ENCODE measurements around the gene RARB. TPM values are rescaled to one million over a fixed set of nuclear protein-coding genes. Genes with fewer than 3 reads are reported as not detected.
A peak's percentile ranks its signal among the peaks of the same experiment; 100 is the strongest.

Gene RARB
- total RNA-seq, 1 experiment from 2014 or later: not detected

GRCh38 chr3:25564075-25564474 is 136.0 kb downstream of the RARB start:
- Histone ChIP-seq H3K4me2 (ENCODE audit: low read length) (no peak overlapping the region), H3K9ac (ENCODE audit: low read length) (no peak overlapping the region), H2AFZ (ENCODE audit: low read length) (no peak overlapping the region), H3F3A (ENCODE audit: low read length, unreplicated experiment) (no peaks in the 10 kb centered on the region), H3K79me2 (ENCODE audit: low read length) (no peaks in the 10 kb centered on the region), H3K4me1 (ENCODE audit: insufficient read depth, low read length) (no peaks in the 10 kb centered on the region), H3K9me2 (replicated peaks; ENCODE audit: low read length) (no peaks in the 10 kb centered on the region), H3K4me3 (ENCODE audit: low read length) (no peak overlapping the region), H3K36me3 (ENCODE audit: low read depth, low read length) (no peaks in the 10 kb centered on the region), H3K9me3 (ENCODE audit: low read length) (no peaks in the 10 kb centered on the region), H3K27me3 (ENCODE audit: low read length) (peaks cover 34% of the 10 kb centered on the region), H4K20me1 (ENCODE audit: low read length) (no peaks in the 10 kb centered on the region), H3K27ac (ENCODE audit: low read length) (no peak overlapping the region)
- DNase-seq (no peak), ATAC-seq (no peak)
- intact Hi-C loops (cut with micrococcal nuclease): no loop called here
- no peak for TF ChIP-seq EZH2phosphoT487 (IDR thresholded peaks at IDR 0.05; ENCODE audit: borderline replicate concordance, low read length)
- TF ChIP-seq EZH2 (IDR thresholded peaks at IDR 0.05; ENCODE audit: low read length, unreplicated experiment): no peak
- TF ChIP-seq CTCF (conservative IDR thresholded peaks at IDR 0.05; ENCODE audit: low read depth, low read length): no peak
- CTCF ChIA-PET: no interaction called here
- no TSS peak for BruUV-seq (replicated peaks)
- POLR2A ChIA-PET (ENCODE audit: unreplicated experiment): no interaction called here

- intact Hi-C loops (cut with micrococcal nuclease): no loop called here
- no TSS peak for BruUV-seq (replicated peaks)
- Histone ChIP-seq H3K4me3 (ENCODE audit: low read length) (no peak overlapping the region), H3K9me2 (replicated peaks; ENCODE audit: low read length) (no peaks in the 10 kb centered on the region), H3F3A (ENCODE audit: low read length, unreplicated experiment) (no peaks in the 10 kb centered on the region), H4K20me1 (ENCODE audit: low read length) (no peaks in the 10 kb centered on the region), H3K27me3 (ENCODE audit: low read length) (peaks cover 34% of the 10 kb centered on the region), H3K4me2 (ENCODE audit: low read length) (no peak overlapping the region), H3K36me3 (ENCODE audit: low read depth, low read length) (no peaks in the 10 kb centered on the region), H3K27ac (ENCODE audit: low read length) (no peak overlapping the region), H3K9ac (ENCODE audit: low read length) (no peak overlapping the region), H2AFZ (ENCODE audit: low read length) (no peak overlapping the region), H3K4me1 (ENCODE audit: insufficient read depth, low read length) (no peaks in the 10 kb centered on the region), H3K9me3 (ENCODE audit: low read length) (no peaks in the 10 kb centered on the region), H3K79me2 (ENCODE audit: low read length) (no peaks in the 10 kb centered on the region)
- TF ChIP-seq EZH2phosphoT487 (IDR thresholded peaks at IDR 0.05; ENCODE audit: borderline replicate concordance, low read length): no peak
- no peak for TF ChIP-seq CTCF (conservative IDR thresholded peaks at IDR 0.05; ENCODE audit: low read depth, low read length)
- TF ChIP-seq EZH2 (IDR thresholded peaks at IDR 0.05; ENCODE audit: low read length, unreplicated experiment): no peak
- ATAC-seq: no peak
- no peak for DNase-seq
- ChIA-PET POLR2A (ENCODE audit: unreplicated experiment) (no interaction called here), CTCF (no interaction called here)
Observed at GRCh38 chr3:25565807-25566206, 137.7 kb downstream of the RARB start.

- no peak for TF ChIP-seq EZH2 (IDR thresholded peaks at IDR 0.05; ENCODE audit: low read length, unreplicated experiment)
- 0 out of 2 replicates have a peak, but pooled peaks have one; percentile 18 for TF ChIP-seq CTCF (conservative IDR thresholded peaks at IDR 0.05; ENCODE audit: low read depth, low read length)
- Histone ChIP-seq H3K9ac (ENCODE audit: low read length) (no peak overlapping the region), H3K4me2 (ENCODE audit: low read length) (no peak overlapping the region), H3K9me3 (ENCODE audit: low read length) (no peaks in the 10 kb centered on the region), H3K27ac (ENCODE audit: low read length) (no peak overlapping the region), H2AFZ (ENCODE audit: low read length) (no peak overlapping the region), H3K9me2 (replicated peaks; ENCODE audit: low read length) (no peaks in the 10 kb centered on the region), H3K4me3 (ENCODE audit: low read length) (no peak overlapping the region), H3K79me2 (ENCODE audit: low read length) (no peaks in the 10 kb centered on the region), H3F3A (ENCODE audit: low read length, unreplicated experiment) (no peaks in the 10 kb centered on the region), H4K20me1 (ENCODE audit: low read length) (no peaks in the 10 kb centered on the region), H3K4me1 (ENCODE audit: insufficient read depth, low read length) (no peaks in the 10 kb centered on the region), H3K27me3 (ENCODE audit: low read length) (peaks cover 29% of the 10 kb centered on the region), H3K36me3 (ENCODE audit: low read depth, low read length) (no peaks in the 10 kb centered on the region)
- ATAC-seq: no peak
- no TSS peak for BruUV-seq (replicated peaks)
- DNase-seq: no peak
- ChIA-PET POLR2A (ENCODE audit: unreplicated experiment) (no interaction called here), CTCF (interaction anchor here (0.6 kb wide), 1 partner anchor 23 kb away, joined by 3 read pairs; no protein-coding TSS in a partner anchor)
- intact Hi-C loops (cut with micrococcal nuclease): no loop called here
Observed at GRCh38 chr3:25566358-25566920, 138.4 kb downstream of the RARB start.

Data from PC-3 (cell line).